ENCODE data around the gene GALNTL6. TPM values are rescaled to one million over a fixed set of nuclear protein-coding genes. Genes with fewer than 3 reads are reported as not detected.

The GALNTL6 gene
- polyA plus RNA-seq, 1 donor from 2014 or later, result 14.9 TPM

GRCh38 chr4:172868271-172868670 is 1055.1 kb downstream of the GALNTL6 start:
- Histone ChIP-seq H2AFZ (ENCODE audit: low read depth, low read length) (no peak overlapping the region), H3K9ac (ENCODE audit: low read length) (no peak overlapping the region), H3K79me2 (replicated peaks; ENCODE audit: insufficient read depth, low read length) (no peaks in the 10 kb centered on the region), H3K9me2 (ENCODE audit: insufficient read depth, low read length) (no peaks in the 10 kb centered on the region), H3K27me3 (ENCODE audit: insufficient read depth, low read depth, low read length) (no peaks in the 10 kb centered on the region), H3K9me3 (ENCODE audit: low read length) (no peaks in the 10 kb centered on the region), H4K20me1 (ENCODE audit: insufficient read depth) (no peaks in the 10 kb centered on the region), H3K4me3 (ENCODE audit: low read length) (no peak overlapping the region), H3K4me2 (ENCODE audit: low read length) (no peak overlapping the region), H3K36me3 (ENCODE audit: insufficient read depth, low read length) (no peaks in the 10 kb centered on the region), H3F3A (ENCODE audit: insufficient read depth, low read length, poor library complexity, severe bottlenecking) (no peaks in the 10 kb centered on the region), H3K27ac (ENCODE audit: low read length) (no peak overlapping the region)
- TF ChIP-seq TAF1 (IDR thresholded peaks at IDR 0.05; ENCODE audit: low read depth) (no peak), REST (IDR thresholded peaks at IDR 0.05; ENCODE audit: borderline replicate concordance) (no peak), EP300 (conservative IDR thresholded peaks at IDR 0.05; ENCODE audit: poor library complexity, severe bottlenecking) (no peak), POLR2AphosphoS5 (IDR thresholded peaks at IDR 0.05) (no peak), SMC3 (conservative IDR thresholded peaks at IDR 0.05; ENCODE audit: poor library complexity) (no peak), CTCF (IDR thresholded peaks at IDR 0.05; ENCODE audit: poor library complexity, severe bottlenecking) (no peak), RAD21 (conservative IDR thresholded peaks at IDR 0.05) (no peak), EZH2 (IDR thresholded peaks at IDR 0.05; ENCODE audit: borderline replicate concordance, insufficient read depth, low read length, poor library complexity, severe bottlenecking) (no peak), MXI1 (conservative IDR thresholded peaks at IDR 0.05; ENCODE audit: poor library complexity, severe bottlenecking) (no peak)

GRCh38 chr4:172869621-172870268 is 1056.5 kb downstream of the GALNTL6 start:
- Histone ChIP-seq H3F3A (ENCODE audit: insufficient read depth, low read length, poor library complexity, severe bottlenecking) (no peaks in the 10 kb centered on the region), H3K4me2 (ENCODE audit: low read length) (no peak overlapping the region), H3K27ac (ENCODE audit: low read length) (no peak overlapping the region), H3K79me2 (replicated peaks; ENCODE audit: insufficient read depth, low read length) (no peaks in the 10 kb centered on the region), H3K27me3 (ENCODE audit: insufficient read depth, low read depth, low read length) (no peaks in the 10 kb centered on the region), H3K9me2 (ENCODE audit: insufficient read depth, low read length) (no peaks in the 10 kb centered on the region), H2AFZ (ENCODE audit: low read depth, low read length) (no peak overlapping the region), H3K9me3 (ENCODE audit: low read length) (no peaks in the 10 kb centered on the region), H4K20me1 (ENCODE audit: insufficient read depth) (no peaks in the 10 kb centered on the region), H3K36me3 (ENCODE audit: insufficient read depth, low read length) (no peaks in the 10 kb centered on the region), H3K4me3 (ENCODE audit: low read length) (no peak overlapping the region), H3K9ac (ENCODE audit: low read length) (no peak overlapping the region)
- TF ChIP-seq MXI1 (conservative IDR thresholded peaks at IDR 0.05; ENCODE audit: poor library complexity, severe bottlenecking), result no peak
- TF ChIP-seq EP300 (conservative IDR thresholded peaks at IDR 0.05; ENCODE audit: poor library complexity, severe bottlenecking), result no peak
- TF ChIP-seq REST (IDR thresholded peaks at IDR 0.05; ENCODE audit: borderline replicate concordance), result no peak
- no peak for TF ChIP-seq CTCF (IDR thresholded peaks at IDR 0.05; ENCODE audit: poor library complexity, severe bottlenecking)
- TF ChIP-seq EZH2 (IDR thresholded peaks at IDR 0.05; ENCODE audit: borderline replicate concordance, insufficient read depth, low read length, poor library complexity, severe bottlenecking), result no peak
- no peak for TF ChIP-seq SMC3 (conservative IDR thresholded peaks at IDR 0.05; ENCODE audit: poor library complexity)
- no peak for TF ChIP-seq POLR2AphosphoS5 (IDR thresholded peaks at IDR 0.05)
- no peak for TF ChIP-seq TAF1 (IDR thresholded peaks at IDR 0.05; ENCODE audit: low read depth)
- TF ChIP-seq RAD21 (conservative IDR thresholded peaks at IDR 0.05), result no peak
